Heart right ventricle (tissue), 16 donors: ENCODE data around the gene CREBBP. TPM values are rescaled to one million over a fixed set of nuclear protein-coding genes. Genes with fewer than 3 reads are reported as not detected.
"Not testable (repeated sequence)": the region's sequence is repeated elsewhere in the genome, so short reads cannot be mapped to it uniquely, and the experiment has no call there.

Source experiments
- ATAC-seq, 8 donors: fragments of 200-7000 bp; cut with Tn5 transposase; one replicate each; pipeline ENCODE4 v1.9.1; 2020; ENCODE audit warnings: mild to moderate bottlenecking in 8 of 8, moderate library complexity in 8 of 8, moderate number of reproducible peaks in 1 of 8
- DNase-seq, 2 donors: peaks; one replicate each; pipeline ENCODE4 v3.0.0-alpha.2; 2020
- H3K27ac ChIP-seq, 10 donors: fragments of 200-600 bp; sonication (generic) in 2 of 10; one replicate each; pipeline versions ENCODE4 v1.5.0 to v1.8.0; 2020 to 2022; ENCODE audit warnings: mild to moderate bottlenecking in 3 of 10
- H3K27me3 ChIP-seq, 7 donors: fragments of 200-600 bp; one replicate each; pipeline ENCODE4 v1.8.0; 2021 to 2022; ENCODE audit warnings: mild to moderate bottlenecking in 2 of 7
- H3K36me3 ChIP-seq, 9 donors: fragments of 200-600 bp; sonication (generic) in 1 of 9; one replicate each; pipeline versions ENCODE4 v1.5.0 to v1.8.0; 2020 to 2022; ENCODE audit warnings: mild to moderate bottlenecking in 2 of 9
- H3K4me1 ChIP-seq, 9 donors: fragments of 200-600 bp; sonication (generic) in 1 of 9; one replicate each; pipeline versions ENCODE4 v1.5.0 to v1.8.0; 2020 to 2022; ENCODE audit warnings: mild to moderate bottlenecking in 4 of 9
- H3K4me3 ChIP-seq, 10 donors: fragments of 200-600 bp; sonication (generic) in 2 of 10; one replicate each; pipeline versions ENCODE4 v1.5.0 to v1.8.0; 2020 to 2022; ENCODE audit warnings: mild to moderate bottlenecking in 7 of 10, moderate library complexity in 2 of 10
- H3K9me3 ChIP-seq, 11 donors: fragments of 200-600 bp in 10 of 11; sonication (generic) in 2 of 11; one replicate each; pipeline versions ENCODE4 v1.5.0 to v1.8.0; 2013 to 2022; ENCODE audit warnings: mild to moderate bottlenecking in 2 of 11, control low read depth in 1 of 11, moderate library complexity in 1 of 11
- CTCF ChIP-seq, 9 donors: fragments of 200-600 bp; sonication (generic) in 2 of 9; IDR thresholded peaks; one replicate each; pipeline versions ENCODE4 v1.5.0 to v1.8.0; 2021 to 2022; ENCODE audit warnings: antibody characterized with exemption in 9 of 9, mild to moderate bottlenecking in 5 of 9, moderate library complexity in 1 of 9
- WGBS, 2 donors: extraction: QIAGEN DNeasy Blood & Tissue Kit; methylation state at CpG; one replicate each; pipeline ENCODE4 v1.1.7; 2013; ENCODE audit warnings: inconsistent platforms in 1 of 2; 5-methylcytosine and 5-hydroxymethylcytosine counted together
- intact Hi-C, 10 donors: fragments of 100-400 bp; cut with DNase I; formaldehyde crosslinking; loops; one replicate each; pipeline versions ENCODE4 v1.11.1 to v1.14.2; 2022
- polyA plus RNA-seq, 2 donors: library from polyadenylated mRNA; stranded (reverse); fragments of 200-250 nt; gene quantifications; one replicate each; pipeline ENCODE4 v1.2.3, GENCODE V29; 2013
- total RNA-seq, 10 donors: library from RNA; stranded (reverse); fragmentation: NEBNext Ultra II Directional in 3 of 10; extraction: Animal tissue kit (Norgen Biotek cat#: 25700) in 3 of 10; gene quantifications; one replicate each; pipeline versions ENCODE4 v1.2.1 to v1.2.4, GENCODE V29; 2021 to 2023
- donor health status: Arrhythmogenic right ventricular cardiomyopathy.
- donor health status: ischemic (EF 13 %, LVEDD 7.1; RV severe dilation, severe dysfunction).
- donor health status: healthy with polysubstance abuse.
- donor health status: DM: no; HTN: yes; CAD: no.
- donor health status: DM: no; HTN: no; CAD: no.
- donor health status: ischemic (EF 25% LVEDD 6.9; RV normal size, moderate dysfunction).
- donor health status: ischemic (EF 25% LVEDD 5.7; RV mildly dilated, moderate dysfunction).
- donor health status: healthy.
- donor health status: DM: yes; HTN: yes; CAD: no.
- donor health status: Ischemic cardiomyopathy.
- donor health status: ischemic (EF 35%, LVEDD 5.7; RV mildly dilated, moderate dysfunction).
- donor health status: nonischemic (EF 11% LVEDD 7.7; RV severe dilation, severe dysfunction).
- donor health status: DM: yes; HTN: yes; CAD: no.
- donor health status: PGD.
- donor health status: ischemic (EF 29% LVEDD 5.4; RV normal size, mild dysfunction).
- donor health status: nonischemic (EF 23%, LVEDD 6.1; RV moderate dilation, normal function).

The CREBBP gene
- total and polyA plus RNA-seq, 12 donors, result 6.3 to 51.5 (median 41.0) TPM

DNA sequence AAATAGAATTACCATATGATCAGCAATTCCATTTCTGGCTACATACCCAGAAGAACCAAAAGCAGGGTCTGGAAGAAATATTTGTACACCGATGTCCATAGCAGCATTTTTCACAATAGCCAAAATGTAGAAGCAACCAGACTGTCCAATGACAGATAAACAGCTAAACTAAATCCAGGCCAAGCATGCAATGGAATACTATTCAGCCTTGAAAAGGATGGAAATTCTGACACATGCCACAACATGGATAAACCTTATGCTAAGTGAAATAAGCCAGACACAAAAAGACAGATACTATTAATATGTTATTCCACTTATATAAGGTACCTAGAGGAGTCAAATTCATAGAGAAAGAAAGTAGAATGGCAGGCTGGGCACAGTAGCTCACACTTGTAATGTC is 25.9 kb upstream of the CREBBP start:
- ATAC-seq (no peak), DNase-seq (no peak)
- intact Hi-C loops, result no loop called here
- 93 to 98% methylated on average over 1 of the region's 1 CpG for WGBS, 2 donors
- H3K9me3 ChIP-seq, result no peaks in the 10 kb centered on the region
- no peak for TF ChIP-seq CTCF (IDR thresholded peaks at IDR 0.05)
- no peaks in the 10 kb centered on the region for H3K36me3 ChIP-seq
- no peaks in the 10 kb centered on the region for H3K27me3 ChIP-seq
- H3K4me1 ChIP-seq, result no peaks in the 10 kb centered on the region
- H3K4me3 ChIP-seq, result no peak overlapping the region
- H3K27ac ChIP-seq, result no peak overlapping the region

GRCh38 chr16:3904875-3905274 is 24.4 kb upstream of the CREBBP start:
- no peaks in the 10 kb centered on the region for H3K9me3 ChIP-seq
- H3K27me3 ChIP-seq, result no peaks in the 10 kb centered on the region
- ATAC-seq (no peak), DNase-seq (no peak)
- intact Hi-C loops, result no loop called here
- no peak overlapping the region for H3K4me3 ChIP-seq
- TF ChIP-seq CTCF (IDR thresholded peaks at IDR 0.05), result no peak
- no peak overlapping the region for H3K27ac ChIP-seq
- WGBS, 2 donors, result 82 to 83% methylated on average over 3 of the region's 3 CpGs
- H3K4me1 ChIP-seq, result no peaks in the 10 kb centered on the region
- H3K36me3 ChIP-seq, result no peaks in the 10 kb centered on the region

DNA sequence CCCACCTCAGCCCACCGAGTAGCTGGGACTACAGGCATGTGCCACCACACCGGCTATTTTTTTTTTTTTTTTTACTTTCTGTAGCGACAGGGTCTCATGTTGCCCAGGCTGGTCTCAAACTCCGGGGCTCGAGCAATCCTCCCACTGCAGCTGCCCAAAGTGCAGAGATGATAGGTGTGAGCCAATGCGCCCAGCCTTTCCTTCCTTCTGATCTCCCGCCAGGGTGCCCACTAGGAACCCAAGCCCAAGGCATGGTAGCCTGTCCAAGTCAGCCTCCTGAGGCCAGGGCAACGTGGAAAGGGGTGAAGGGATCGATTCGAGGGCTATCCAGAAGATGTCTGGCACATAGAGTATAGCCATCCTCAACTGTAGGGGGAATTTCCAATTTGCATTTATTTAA is 9.6 kb upstream of the CREBBP start:
- intact Hi-C loops, result no loop called here
- ATAC-seq (no peak), DNase-seq (no peak)
- Histone ChIP-seq H3K4me3 (no peak overlapping the region), H3K36me3 (no peaks in the 10 kb centered on the region), H3K4me1 (no peaks in the 10 kb centered on the region), H3K9me3 (peaks cover 0 to 4% (median 0%) of the 10 kb centered on the region in 11 donors), H3K27ac (no peak overlapping the region), H3K27me3 (peaks cover 0 to 4% (median 0%) of the 10 kb centered on the region in 7 donors)
- 89 to 92% methylated on average over 10 of the region's 10 CpGs for WGBS, 2 donors
- TF ChIP-seq CTCF (IDR thresholded peaks at IDR 0.05), result no peak

DNA sequence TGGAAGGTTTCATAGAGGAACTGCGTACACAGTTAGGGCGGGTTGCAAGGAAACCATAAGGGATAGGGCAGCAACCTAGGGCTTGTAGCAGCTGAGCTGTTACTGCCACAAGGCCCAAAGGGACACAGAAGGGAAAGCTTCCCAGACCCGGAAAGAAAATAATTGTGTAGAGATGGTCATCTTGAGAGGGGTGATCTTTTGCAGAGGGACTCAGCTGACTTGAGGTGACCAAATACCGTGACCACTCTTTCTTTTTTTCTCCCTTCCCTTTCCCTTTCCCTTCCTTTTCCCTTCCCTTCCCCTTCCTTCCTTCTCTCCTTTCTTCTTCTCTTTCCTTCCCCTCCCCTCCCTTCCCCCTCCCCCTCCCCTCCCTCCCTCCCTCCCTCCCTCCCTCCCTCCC is 8.5 kb upstream of the CREBBP start:
- TF ChIP-seq CTCF (IDR thresholded peaks at IDR 0.05), result no peak
- DNase-seq, result no peak
- peaks cover 0 to 4% (median 0%) of the 10 kb centered on the region in 7 donors for H3K27me3 ChIP-seq
- no peak for ATAC-seq
- no peak overlapping the region for H3K27ac ChIP-seq
- H3K36me3 ChIP-seq, result no peaks in the 10 kb centered on the region
- H3K4me1 ChIP-seq, result no peaks in the 10 kb centered on the region
- WGBS, 2 donors, result 73 to 80% methylated on average over 4 of the region's 4 CpGs
- no peak overlapping the region for H3K4me3 ChIP-seq
- intact Hi-C loops, result loop anchor here in 2 of 10 donors (10.0 kb wide), 1 partner anchor 364 kb away; no protein-coding TSS in a partner anchor
- no peaks in the 10 kb centered on the region for H3K9me3 ChIP-seq

DNA sequence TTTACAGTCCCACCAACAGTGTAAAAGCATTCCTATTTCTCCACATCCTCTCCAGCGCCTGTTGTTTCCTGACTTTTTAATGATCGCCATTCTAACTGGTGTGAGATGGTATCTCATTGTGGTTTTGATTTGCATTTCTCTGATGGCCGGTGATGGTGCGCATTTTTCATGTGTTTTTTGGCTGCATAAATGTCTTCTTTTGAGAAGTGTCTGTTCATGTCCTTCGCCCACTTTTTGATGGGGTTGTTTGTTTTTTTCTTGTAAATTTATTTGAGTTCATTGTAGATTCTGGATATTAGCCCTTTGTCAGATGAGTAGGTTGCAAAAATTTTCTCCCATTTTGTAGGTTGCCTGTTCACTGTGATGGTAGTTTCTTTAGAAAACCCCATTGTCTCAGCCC is 5.5 kb upstream of the CREBBP start:
- H3K9me3 ChIP-seq, H3K27ac ChIP-seq, H3K4me3 ChIP-seq, H3K36me3 ChIP-seq, DNase-seq, ATAC-seq, H3K27me3 ChIP-seq, H3K4me1 ChIP-seq: not testable (repeated sequence)
- WGBS, 2 donors, result 93% methylated on average over 4 of the region's 5 CpGs
- intact Hi-C loops, result loop anchor here in 2 of 10 donors (10.0 kb wide), 1 partner anchor 361 kb away; no protein-coding TSS in a partner anchor
